Lung (tissue), 12 donors: ENCODE results near the gene B3GNT9. TPM values are rescaled to one million over a fixed set of nuclear protein-coding genes. Genes with fewer than 3 reads are reported as not detected.

Source experiments
- ATAC-seq: fragments of 200-7000 bp; cut with Tn5 transposase; one replicate; pipeline ENCODE4 v1.9.1; 2020; ENCODE audit warnings: moderate number of reproducible peaks; ENCODE audit not compliant: insufficient read depth, low FRiP score
- DNase-seq, 3 donors: peaks; one replicate each; pipeline ENCODE4 v3.0.0-alpha.2; 2013 to 2017
- H3K27ac ChIP-seq, 2 donors: one replicate each; pipeline ENCODE4 v1.5.1; 2013; ENCODE audit warnings: mild to moderate bottlenecking in 2 of 2, moderate library complexity in 2 of 2, control low read depth in 1 of 2, inconsistent platforms in 1 of 2, low read depth in 1 of 2, low read length in 1 of 2
- H3K27me3 ChIP-seq, 3 donors: one replicate each; pipeline ENCODE4 v1.5.1; 2013; ENCODE audit warnings: low read length in 2 of 3; ENCODE audit not compliant: control insufficient read depth in 3 of 3, insufficient read depth in 3 of 3
- H3K36me3 ChIP-seq, 4 donors: one replicate each; pipeline ENCODE4 v1.5.1; 2013; ENCODE audit warnings: low read length in 4 of 4, mild to moderate bottlenecking in 1 of 4, moderate library complexity in 1 of 4; ENCODE audit not compliant: control insufficient read depth in 4 of 4, insufficient read depth in 4 of 4
- H3K4me1 ChIP-seq, 5 donors: one replicate each; pipeline ENCODE4 v1.5.1; 2013; ENCODE audit warnings: low read length in 5 of 5, mild to moderate bottlenecking in 2 of 5, moderate library complexity in 1 of 5; ENCODE audit not compliant: control insufficient read depth in 5 of 5, insufficient read depth in 5 of 5
- H3K4me3 ChIP-seq: one replicate; pipeline ENCODE4 v1.5.1; 2013; ENCODE audit warnings: mild to moderate bottlenecking, control low read depth, moderate library complexity
- H3K9ac ChIP-seq, 2 donors: one replicate each; pipeline ENCODE4 v1.5.1; 2013; ENCODE audit warnings: low read length in 2 of 2, control low read depth in 1 of 2; ENCODE audit not compliant: insufficient read depth in 1 of 2
- H3K9me3 ChIP-seq, 4 donors: one replicate each; pipeline ENCODE4 v1.5.1; 2013; ENCODE audit warnings: low read length in 3 of 4, mild to moderate bottlenecking in 1 of 4, moderate library complexity in 1 of 4; ENCODE audit not compliant: control insufficient read depth in 4 of 4, insufficient read depth in 3 of 4
- CTCF ChIP-seq: IDR thresholded peaks from 2 replicates; pipeline ENCODE4 v1.5.1; 2012; ENCODE audit warnings: mild to moderate bottlenecking; ENCODE audit errors: control extremely low read depth, extremely low read depth
- WGBS, 2 donors: extraction: QIAGEN DNeasy Blood & Tissue Kit; methylation state at CpG; one replicate each; pipeline ENCODE4 v1.1.7; 2013; 5-methylcytosine and 5-hydroxymethylcytosine counted together
- polyA plus RNA-seq, 2 donors: library from polyadenylated mRNA; stranded (reverse); fragments of 200-250 nt; gene quantifications; one replicate each; pipeline ENCODE4 v1.2.1, GENCODE V29; 2013
- total RNA-seq, 2 donors: library from RNA; depleted of rRNA in 1 of 2; stranded (reverse); fragments of >200 nt in 1 of 2; gene quantifications; one replicate each; pipeline ENCODE4 v1.2.1, GENCODE V29; 2014 to 2021
- donor health status: control.
- donor health status: control.
- donor health status: Bipolar disorder and iron deficiency.
- donor health status: healthy.
- donor health status: DM: yes; HTN: yes; CAD: no.

B3GNT9 gene
- total and polyA plus RNA-seq, 4 donors = 8.4 to 22.9 (median 14.5) TPM

GRCh38 chr16:67120025-67120424, 30.8 kb downstream of the B3GNT9 start:
- Histone ChIP-seq H3K4me3 (no peak overlapping the region), H3K27me3 (no peaks in the 10 kb centered on the region), H3K9me3 (no peaks in the 10 kb centered on the region), H3K9ac (no peak overlapping the region), H3K27ac (no peak overlapping the region), H3K36me3 (peaks cover 8 to 21% (median 12%) of the 10 kb centered on the region in 4 donors), H3K4me1 (no peaks in the 10 kb centered on the region)
- ATAC-seq (no peak), DNase-seq (no peak)
- TF ChIP-seq CTCF = no peak
- WGBS, 2 donors = 89 to 92% methylated on average over 5 of the region's 5 CpGs

- no peak overlapping the region for H3K4me3 ChIP-seq
- DNase-seq = no peak
- no peak for ATAC-seq
- no peak for TF ChIP-seq CTCF
- no peak overlapping the region for H3K27ac ChIP-seq
- no peaks in the 10 kb centered on the region for H3K4me1 ChIP-seq
- no peak overlapping the region for H3K9ac ChIP-seq
- peaks cover under 1 to 13% (median 7%) of the 10 kb centered on the region in 4 donors for H3K36me3 ChIP-seq
- H3K9me3 ChIP-seq = no peaks in the 10 kb centered on the region
- WGBS, 2 donors = 82 to 96% methylated on average over 7 to 9 of the region's 9 CpGs
- H3K27me3 ChIP-seq = no peaks in the 10 kb centered on the region
Observed at GRCh38 chr16:67117716-67118115, 33.1 kb downstream of the B3GNT9 start.

- Histone ChIP-seq H3K4me3 (no peak overlapping the region), H3K4me1 (no peaks in the 10 kb centered on the region), H3K9me3 (no peaks in the 10 kb centered on the region), H3K27ac (no peak overlapping the region), H3K36me3 (peaks cover 0 to 13% (median 4%) of the 10 kb centered on the region in 4 donors), H3K27me3 (no peaks in the 10 kb centered on the region), H3K9ac (no peak overlapping the region)
- no peak for TF ChIP-seq CTCF
- DNase-seq (no peak), ATAC-seq (no peak)
- WGBS, 2 donors = 58 to 71% methylated on average over 13 of the region's 13 CpGs
Observed at GRCh38 chr16:67116388-67117311, 34.1 kb downstream of the B3GNT9 start.
